ENCODE data around the gene LY6G6C.

DNA sequence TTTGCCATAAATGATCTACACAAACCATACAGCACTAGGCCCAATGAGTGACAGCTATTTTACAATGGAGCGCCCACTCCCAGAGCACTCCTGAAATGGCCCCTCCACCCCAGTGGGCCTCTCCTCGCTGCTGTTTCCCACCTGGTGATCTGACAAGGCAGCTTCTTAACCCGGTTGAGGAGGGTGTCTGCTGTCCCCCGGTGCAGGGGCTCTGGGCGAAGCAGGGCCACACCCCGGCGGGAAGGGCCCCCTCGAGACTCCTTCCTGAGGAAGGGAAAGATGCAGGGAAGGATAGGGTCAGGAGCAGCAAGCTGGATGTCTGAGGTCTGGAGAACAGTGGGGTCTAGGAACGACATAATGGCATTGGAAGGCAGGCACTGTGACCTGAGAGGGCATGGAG lies 28.7 kb downstream of the LY6G6C start:
- TF ChIP-seq, protein P1, sequence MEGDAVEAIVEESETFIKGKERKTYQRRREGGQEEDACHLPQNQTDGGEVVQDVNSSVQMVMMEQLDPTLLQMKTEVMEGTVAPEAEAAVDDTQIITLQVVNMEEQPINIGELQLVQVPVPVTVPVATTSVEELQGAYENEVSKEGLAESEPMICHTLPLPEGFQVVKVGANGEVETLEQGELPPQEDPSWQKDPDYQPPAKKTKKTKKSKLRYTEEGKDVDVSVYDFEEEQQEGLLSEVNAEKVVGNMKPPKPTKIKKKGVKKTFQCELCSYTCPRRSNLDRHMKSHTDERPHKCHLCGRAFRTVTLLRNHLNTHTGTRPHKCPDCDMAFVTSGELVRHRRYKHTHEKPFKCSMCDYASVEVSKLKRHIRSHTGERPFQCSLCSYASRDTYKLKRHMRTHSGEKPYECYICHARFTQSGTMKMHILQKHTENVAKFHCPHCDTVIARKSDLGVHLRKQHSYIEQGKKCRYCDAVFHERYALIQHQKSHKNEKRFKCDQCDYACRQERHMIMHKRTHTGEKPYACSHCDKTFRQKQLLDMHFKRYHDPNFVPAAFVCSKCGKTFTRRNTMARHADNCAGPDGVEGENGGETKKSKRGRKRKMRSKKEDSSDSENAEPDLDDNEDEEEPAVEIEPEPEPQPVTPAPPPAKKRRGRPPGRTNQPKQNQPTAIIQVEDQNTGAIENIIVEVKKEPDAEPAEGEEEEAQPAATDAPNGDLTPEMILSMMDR (conservative IDR thresholded peaks at IDR 0.05), result no peak
- TF ChIP-seq EZH2 (IDR thresholded peaks at IDR 0.05; ENCODE audit: low read depth), result no peak

All from PC-9 (cell line).